HG03139 (cell line): Measurements from ENCODE around the gene NTM.

Experiments used
- ATAC-seq: cut with Tn5 transposase; IDR thresholded peaks from one replicate; pipeline ENCODE4 v1.9.1; 2021; ENCODE audit not compliant: unreplicated experiment

The NTM gene

DNA sequence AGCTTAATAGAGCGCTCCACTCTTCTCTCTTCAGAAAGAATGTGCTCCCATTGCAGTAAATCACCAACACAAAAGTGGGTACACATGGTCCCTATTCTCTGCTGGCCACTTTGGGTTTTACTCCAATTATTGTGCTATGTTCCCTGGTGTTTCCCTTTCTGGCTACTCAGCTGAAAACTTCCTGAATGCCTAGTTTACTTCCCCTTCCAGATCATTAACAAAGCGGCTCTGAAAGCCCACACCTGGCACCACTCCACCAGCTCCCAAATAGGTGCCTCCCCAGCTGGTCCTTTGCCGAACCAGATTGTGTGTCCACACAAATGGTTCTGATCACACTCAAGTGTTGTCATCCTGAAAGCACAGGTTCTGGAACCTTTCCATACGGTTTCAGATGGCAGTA is 443.7 kb downstream of the NTM start:
- no peak for ATAC-seq

DNA sequence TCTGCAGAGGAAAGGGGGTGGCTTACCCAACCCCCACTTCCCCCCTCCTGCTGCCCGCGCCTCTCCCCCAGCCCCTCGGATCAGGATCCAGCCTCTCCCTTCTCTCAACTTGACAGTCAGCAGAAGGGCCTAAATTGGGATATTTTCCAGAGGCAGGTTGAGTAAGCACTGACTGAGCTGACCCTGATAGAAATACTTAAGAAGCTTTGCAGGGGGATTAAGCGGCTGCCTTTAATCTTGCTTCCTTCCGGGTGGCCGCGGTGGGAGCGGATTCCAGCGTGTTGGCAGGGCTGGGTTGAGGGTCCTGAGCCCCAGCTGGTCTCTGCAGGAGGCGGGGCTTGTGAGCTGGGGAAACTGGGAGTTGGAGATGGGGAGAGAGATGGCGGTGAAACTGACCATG is 445.2 kb downstream of the NTM start:
- ATAC-seq, result no peak

DNA sequence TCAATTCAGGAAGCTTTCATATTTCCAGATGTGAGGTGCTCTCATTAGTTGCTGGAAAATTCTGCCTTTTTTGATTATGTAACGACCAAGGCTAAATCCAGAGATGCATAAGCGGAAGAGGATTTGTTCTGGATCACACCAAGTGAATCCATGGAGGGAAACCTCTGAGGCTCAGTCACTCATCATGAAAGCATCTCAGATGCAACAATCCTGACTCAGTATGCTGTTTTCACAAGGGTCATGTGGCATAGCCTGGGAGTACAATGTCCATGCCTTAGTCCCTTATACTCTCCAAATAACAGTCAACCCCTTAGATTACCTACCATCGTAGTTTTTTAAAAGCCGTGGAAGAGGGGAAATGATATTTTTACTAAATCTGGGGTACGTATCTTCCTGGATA is 445.6 kb downstream of the NTM start:
- ATAC-seq, result no peak

DNA sequence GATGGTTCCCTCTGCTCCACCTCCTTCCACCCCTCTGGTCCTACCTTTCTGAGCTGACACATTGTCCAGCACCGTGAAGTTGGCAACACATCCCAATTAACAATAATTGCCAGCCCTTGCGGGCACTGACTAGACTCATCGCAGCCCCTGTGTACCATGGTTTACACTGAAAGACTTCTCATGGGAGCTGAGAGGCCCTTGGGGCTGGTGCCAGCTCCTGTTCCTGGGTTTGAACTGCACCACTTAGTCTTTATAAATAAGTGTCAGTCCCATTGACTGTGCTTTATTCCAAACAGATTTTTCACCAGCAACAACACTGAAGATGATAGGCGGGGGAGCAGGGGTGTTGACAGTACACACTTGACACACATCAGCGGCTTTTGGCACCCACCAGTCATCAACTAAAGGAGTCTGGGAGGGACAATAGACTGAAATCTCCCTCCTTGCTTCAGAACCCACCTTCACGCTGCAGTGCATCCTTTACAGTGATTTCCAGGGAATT is 447.3 kb downstream of the NTM start:
- no peak for ATAC-seq

DNA sequence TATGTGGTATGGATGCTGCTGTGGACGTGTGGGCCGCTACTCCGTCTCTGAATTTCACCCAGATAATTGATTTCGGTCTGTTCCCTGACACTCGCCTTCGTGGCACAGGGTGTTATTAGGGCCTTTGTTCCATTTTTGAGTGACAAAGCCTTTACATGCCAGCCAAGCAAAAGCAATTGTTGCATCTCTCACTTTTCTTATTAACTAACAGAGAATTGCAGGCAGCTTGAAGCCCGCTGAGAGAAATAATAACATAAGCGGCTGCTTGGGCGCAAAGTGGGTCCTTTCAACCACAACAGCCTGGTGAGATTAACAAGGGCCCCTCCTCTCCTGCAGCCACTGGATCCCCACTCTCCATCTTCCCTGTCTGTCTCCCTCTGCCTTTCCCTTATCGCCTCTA is 449.4 kb downstream of the NTM start:
- ATAC-seq, result no peak

DNA sequence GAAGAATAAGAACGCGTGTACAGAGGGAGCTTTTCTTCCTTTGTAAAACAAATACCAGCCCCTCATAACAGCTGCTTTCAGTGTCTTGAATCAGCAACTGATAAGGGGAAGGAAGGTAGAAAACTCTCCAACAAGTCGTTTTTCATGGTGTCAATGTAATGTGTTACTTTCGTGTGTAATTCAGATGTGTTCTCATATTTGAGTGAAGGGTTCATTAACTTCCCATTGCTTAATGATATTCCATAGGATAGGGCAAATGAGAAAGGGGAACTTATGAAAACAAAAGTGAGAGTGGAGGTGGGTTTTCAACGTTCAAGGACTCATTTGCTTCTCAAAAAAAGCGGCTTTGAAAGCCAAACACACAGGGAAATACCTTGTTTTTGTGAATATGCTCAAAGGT is 452.1 kb downstream of the NTM start:
- ATAC-seq, result no peak

DNA sequence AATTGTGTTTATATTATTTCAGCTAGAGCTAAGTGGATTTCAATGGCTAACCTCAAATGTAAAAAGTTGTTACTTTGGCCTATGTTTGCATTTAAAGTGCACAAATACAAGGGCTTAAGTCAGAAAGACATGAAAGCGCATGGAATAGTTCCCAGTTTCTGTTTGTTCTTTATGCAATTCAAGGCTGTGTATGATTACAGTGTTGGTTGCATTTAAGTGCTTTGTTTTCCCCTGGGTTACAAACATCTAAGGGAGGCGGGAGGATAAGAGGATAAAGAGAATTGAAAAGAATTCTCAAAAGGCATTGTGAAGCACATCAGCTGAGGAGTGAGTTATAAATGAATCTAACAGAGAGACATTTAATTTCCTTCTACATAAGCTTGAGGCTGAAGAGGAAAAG is 453.4 kb downstream of the NTM start:
- no peak for ATAC-seq

DNA sequence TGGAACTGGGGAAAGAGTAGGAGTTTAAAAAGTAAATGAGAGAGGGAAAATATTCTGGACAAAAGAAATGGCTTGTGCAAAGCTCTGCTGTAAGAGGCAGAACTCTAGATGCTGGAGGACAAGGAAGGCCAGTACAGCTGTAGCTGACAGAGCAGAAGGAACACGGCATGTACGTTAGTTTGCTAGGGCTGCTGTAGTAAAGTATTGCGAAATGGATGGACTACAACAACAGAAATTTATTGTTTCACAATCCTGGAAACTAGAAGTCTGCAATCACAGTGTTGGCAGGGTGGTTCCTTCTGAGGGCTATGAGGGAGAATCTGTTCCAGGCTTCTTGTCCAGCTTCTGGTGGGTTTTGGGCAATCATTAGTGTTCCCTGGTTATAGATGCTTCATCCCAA is 454.4 kb downstream of the NTM start:
- ATAC-seq, result no peak

DNA sequence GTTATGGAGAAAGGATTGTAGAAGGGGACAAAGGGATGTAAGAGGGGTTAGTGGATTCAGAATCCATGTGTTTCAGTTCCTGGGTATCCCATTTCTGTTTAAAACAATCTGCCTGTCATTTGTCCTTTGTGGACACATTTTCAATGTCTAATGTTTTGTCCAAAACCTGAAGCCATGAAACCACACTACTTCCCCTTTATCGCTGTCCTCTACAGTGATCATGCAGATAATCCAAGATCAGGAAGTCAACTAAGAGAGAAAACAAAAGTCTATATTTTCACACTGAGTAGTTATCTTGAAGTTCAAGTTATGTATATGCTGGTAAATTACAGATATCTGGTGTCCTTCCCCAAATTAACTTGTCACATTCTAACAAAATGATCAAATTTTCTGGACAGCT is 457.0 kb downstream of the NTM start:
- no peak for ATAC-seq

DNA sequence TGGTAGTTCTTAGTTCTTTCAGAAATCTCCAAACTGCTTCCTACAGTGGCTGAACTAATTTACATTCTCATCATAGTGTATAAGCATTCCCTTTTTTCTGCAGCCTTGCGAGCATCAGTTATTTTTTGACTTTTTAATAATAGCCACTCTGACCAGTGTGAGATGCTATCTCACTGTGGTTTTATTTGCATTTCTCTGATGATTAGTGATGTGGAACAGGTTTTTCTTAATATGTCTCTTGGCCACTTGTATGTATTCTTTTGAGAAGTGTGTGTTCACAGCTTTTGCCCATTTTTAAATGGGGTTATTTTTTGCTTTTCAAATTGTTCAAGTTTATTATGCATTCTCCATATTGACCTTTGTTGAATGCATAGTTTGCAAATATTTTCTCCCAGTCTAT is 459.3 kb downstream of the NTM start:
- ATAC-seq, result no peak

DNA sequence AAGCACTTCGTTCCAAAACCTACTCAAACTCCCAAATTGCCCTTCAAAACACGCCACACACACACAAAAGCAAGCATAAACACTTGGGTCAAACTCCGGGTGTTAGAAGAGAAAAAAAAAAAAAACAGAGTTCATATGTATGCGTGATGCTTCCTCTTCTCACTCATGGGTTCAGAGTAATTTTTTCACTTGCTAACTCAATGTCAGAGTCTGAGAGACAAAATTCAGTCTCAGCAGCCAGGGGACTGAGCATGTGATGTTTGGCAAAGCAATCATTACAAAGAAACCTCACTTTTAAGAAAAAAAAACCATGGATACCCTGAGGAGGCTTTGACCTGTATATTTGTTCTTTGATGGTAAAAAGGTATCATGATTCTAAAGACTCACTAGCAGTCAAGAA is 461.7 kb downstream of the NTM start:
- ATAC-seq, result no peak

DNA sequence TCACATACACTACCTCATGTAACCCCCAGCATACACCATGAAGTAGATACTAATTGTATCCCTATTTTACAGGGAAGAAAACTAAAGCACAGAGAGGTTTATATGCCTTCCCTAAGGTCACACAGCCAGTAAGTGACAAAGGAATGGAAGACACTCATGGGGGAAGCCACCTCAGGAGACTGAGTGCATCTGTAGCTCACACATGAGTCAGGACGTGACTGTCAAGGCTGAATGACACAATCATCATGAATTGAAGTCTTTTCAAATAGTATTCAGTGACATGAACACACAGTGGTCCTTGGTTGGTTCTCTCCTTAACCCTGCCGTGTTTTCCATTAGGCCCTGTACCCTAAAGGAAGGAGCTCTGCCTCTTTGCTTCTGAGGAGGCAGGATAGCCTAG is 463.0 kb downstream of the NTM start:
- no peak for ATAC-seq

DNA sequence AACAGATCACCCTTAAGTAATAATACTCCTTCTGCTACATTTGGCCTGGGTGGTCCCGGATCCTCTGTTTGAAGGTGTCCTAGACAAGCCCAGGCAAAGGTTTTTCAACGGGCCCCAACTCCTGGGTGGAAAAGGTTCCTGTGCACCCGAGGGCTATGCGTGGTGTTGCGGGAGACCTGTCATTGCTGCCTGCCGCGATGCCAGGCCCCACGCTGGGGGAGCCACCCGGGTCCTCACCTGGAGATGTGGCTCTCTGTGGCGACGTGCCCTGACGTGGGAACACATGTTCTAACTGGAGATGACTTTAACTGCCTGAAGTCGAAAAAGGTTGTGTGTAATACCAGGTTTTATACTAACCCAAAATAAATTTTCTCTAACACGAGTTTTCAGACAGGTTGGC is 467.1 kb downstream of the NTM start:
- no peak for ATAC-seq

DNA sequence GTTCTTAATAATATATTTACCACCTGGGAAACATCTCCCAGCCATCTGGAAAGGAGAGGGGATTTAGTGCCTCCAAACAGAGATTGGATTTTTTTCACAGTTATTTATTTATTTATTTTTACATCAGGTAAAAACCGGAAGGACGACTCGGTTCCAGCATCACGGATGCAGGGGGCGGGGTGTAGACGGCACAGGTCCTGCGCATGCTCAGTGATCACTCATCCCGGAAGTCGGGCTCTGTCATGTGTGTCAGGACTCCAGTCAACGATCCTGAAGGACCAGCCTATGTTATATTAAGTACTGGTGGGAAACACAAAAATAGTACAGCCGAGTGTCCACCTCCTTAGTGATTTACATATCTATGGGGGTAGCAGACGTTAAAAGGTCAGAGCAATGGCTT is 467.6 kb downstream of the NTM start:
- ATAC-seq, result no peak

DNA sequence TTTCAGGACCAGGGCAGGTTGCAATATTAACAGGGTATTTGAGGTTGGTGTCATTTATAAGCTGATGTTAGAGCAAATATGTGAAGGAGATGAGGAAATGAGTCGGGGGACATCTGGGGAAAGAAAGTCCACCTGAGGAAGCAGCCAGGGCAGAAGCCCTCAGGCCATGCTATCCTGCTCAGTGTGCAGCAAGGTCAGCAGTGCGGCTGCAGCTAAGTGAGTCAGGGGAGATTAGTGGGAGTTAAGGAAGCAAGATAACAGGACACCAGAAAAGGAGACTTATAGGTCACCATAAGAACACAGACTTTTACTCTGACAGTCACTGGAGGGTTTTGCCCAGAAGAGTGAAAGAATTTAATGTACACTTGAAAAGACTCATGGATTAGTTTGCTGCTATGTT is 468.9 kb downstream of the NTM start:
- ATAC-seq, result no peak

DNA sequence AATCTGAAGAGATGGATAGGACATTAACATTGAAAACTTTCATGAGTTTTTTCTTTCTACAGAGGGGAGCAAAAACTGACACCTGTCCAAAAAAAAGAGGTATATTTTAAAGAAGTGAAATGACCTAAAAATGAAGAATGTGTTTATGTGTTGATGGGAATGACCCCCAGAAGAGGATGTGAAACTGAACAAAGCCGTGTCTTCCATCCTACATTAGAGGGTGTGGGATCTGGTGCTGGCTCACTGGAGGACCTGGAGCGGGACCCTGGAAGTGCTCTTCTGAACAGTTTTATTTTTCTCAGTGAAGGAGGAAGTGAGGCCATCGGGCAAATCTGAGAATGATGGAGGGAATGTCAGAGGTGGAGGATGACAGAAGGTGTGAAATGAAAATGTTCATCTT is 470.1 kb downstream of the NTM start:
- ATAC-seq, result no peak

DNA sequence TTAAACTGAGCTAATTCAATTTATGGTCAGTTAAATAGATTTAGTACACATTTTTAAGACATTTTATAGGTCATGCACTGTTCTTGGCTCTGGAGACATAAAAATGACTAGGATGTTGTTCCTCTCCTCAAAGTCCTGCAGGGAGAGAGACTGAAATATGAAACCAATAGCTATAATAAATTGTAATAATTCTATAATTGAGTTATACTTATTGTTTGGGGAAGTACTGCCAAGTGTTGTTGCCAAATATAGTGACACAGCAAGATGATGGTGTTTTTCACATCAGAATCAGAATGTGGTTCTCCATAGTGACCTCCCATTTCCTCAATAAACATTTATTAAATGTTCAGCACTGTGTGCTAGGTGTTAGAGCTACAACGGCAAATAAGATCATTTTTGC is 470.6 kb downstream of the NTM start:
- no peak for ATAC-seq

DNA sequence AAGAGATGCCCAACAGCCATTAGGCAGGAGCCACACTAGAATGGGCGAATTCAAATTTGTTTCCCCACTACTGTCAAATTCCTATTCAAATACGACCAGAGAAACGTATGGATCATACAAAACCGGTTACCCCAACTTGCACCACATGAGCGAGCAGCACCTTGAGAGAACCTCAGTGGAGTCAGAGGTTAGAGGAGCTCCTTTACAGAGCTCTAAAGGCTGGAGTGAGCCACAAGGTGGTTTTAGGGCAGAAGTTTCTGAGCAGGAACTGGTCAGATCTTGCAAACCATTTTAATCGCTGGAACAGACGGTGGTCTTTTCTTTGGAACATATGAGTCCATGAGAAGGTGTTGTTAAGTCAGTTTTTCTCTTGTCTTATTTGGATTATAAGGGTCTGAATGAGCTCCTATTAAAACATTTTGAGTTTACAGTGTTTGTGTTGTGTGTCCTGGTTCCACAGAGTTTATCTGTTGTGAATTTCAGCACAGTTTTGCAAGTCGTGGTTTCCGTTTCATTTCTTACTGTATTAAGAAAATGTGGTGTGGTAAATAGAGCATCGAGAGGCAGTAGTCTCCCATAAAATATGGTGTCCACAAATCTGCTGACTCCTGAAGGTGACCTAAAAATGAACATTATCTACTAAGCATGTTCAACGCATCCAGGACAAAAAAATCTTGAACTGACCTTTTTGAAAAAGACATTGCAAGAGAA is 471.7 kb downstream of the NTM start:
- ATAC-seq, result no peak

DNA sequence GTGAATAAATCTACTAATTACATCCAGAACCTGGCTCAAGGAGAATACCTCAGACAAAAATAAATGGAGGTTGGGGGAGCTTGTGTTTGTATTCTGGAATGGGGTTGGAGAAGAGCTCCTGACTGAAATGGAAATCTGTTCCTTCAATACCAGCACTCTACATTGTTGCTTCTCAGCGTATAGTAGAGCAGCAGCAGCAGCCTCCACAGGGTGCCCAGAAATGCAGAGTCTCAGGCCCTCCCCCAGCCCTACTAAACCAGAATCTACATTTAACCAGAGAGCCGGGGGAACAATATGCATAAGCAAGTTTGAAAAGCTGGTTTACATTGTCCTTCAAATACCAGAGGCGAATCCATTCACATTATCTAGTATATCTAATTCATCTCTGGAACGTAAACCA is 474.8 kb downstream of the NTM start:
- no peak for ATAC-seq

DNA sequence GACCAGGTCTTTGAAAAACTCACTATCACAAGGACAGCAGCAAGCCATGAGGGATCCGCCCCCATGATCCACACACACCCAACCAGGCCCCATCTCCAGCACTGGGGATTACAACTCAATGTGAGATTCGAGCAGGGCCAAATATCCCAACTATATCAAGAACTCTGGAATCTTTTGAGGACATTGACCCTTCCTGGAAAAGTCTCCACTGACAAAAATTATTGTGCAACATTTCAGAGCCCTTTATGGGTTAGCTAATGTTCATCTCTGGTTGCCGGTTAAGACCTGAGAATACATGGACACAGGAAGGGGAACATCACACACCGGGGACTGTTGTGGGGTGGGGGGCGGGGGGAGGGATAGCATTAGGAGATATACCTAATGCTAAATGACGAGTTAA is 479.1 kb downstream of the NTM start:
- ATAC-seq, result no peak

DNA sequence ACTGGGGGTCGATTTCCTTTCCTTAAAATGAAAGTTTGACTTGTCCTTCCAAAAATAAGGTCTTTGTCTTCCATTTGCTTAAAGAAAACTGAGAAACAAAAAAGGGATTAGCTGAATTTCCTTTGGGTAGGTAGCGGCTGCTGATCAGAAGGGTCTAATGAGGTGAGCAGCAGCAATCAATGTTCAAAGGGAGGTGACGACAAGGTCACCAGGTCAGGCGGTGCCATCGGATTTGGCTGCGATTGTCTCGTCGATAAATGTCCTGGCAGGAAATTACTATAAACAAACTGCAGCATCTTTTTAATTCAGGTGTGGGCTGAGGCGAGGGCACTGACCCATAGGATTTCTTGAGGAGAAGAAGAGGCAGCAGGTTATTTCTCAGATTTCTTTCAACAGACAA is 480.1 kb downstream of the NTM start:
- no peak for ATAC-seq

DNA sequence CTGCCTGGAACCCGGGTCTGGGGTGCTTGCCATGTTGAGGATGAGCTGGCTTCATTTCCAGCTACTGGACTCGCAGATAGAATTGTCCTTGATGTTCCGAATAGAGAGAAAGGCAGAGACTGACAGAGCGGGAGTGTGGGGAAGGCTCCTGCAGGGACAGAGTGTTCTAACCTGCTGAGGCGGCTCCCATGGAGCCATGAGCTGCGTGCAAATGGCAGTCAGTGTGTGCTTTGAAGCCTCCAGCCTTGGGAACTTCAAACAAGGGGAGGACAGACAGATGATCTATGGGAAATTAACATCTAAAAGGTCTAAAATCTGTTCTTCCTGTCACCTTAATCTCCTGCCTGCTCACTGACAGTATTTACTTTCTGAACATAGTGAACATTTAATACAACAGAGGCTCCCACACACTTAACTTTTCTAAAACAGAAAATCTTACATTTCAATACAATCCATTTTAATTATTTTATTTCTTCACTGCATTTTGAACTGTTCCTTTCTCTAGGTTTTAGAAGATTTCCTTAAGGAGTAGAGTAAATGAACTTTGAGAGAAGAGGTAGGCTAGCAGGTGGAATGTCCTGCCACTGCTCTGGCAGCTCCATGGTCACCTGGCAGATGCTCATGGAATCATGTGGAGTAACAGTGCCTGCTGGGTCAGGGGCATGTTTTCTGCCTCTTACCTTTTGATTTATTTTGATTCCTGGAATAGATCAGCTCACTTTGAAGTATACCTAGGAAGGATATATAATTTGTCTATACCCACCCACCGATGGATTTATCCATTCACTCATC is 481.7 kb downstream of the NTM start:
- no peak for ATAC-seq

DNA sequence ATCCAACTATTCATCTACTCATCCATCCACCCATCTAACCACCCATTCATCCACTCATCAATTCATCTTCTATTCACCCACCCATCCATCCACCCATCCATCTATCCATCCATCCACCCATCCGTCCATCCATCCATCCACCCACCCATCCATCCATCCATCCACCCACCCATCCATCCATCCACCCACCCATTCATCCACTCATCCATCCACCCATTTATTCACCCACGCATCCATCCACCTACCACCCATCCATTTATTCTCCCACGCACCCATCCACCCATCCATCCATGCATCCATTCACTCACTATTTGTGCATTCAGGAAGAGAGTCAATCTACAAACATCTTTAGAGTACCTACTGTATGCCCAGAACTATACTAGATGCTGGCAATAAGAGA is 482.3 kb downstream of the NTM start:
- no peak for ATAC-seq
